Measurements from ENCODE around the gene DNAJB11.
A peak's percentile ranks its signal among the peaks of the same experiment; 100 is the strongest.
"Not testable (repeated sequence)": the region's sequence is repeated elsewhere in the genome, so short reads cannot be mapped to it uniquely, and the experiment has no call there.

Gene DNAJB11

DNA sequence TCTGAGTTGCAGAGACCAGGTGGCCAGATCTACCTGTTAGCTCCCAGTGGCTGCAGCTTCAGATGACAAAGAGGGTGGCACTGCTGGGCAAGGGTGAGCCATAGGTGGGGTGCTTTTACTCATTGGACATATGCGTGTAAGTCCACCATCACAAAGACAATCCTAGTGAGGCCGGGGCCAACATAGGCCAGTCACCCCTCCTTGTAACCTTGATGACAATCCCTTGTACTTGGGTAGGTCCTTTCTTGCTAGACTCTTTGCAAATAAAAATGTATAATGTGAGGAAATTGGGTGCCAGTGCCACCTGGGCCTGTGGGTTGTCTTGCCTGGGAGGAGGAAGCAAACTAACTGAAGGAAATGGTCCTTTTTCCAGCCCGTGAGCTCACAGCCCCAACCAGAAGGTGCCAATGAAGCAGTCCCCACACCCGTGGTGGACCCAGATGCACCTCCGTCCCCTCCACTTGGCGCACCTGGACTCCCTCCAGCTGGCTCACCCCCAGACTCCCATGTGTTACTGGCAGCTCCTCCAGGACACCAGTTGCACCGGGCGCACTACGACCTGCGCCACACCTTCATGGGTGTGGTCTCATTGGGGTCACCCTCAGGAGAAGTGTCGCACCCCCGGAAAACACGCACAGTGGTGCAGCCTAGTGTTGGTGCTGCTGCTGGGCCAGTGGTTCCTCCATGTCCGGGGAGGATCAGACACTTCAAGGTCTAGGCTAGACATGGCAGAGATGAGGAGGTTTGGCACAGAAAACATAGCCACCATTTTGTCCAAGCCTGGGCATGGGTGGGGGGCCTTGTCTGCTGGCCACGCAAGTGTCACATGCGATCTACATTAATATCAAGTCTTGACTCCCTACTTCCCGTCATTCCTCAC, 49.9 kb downstream of the DNAJB11 start:
- DNase-seq: no peak

DNA sequence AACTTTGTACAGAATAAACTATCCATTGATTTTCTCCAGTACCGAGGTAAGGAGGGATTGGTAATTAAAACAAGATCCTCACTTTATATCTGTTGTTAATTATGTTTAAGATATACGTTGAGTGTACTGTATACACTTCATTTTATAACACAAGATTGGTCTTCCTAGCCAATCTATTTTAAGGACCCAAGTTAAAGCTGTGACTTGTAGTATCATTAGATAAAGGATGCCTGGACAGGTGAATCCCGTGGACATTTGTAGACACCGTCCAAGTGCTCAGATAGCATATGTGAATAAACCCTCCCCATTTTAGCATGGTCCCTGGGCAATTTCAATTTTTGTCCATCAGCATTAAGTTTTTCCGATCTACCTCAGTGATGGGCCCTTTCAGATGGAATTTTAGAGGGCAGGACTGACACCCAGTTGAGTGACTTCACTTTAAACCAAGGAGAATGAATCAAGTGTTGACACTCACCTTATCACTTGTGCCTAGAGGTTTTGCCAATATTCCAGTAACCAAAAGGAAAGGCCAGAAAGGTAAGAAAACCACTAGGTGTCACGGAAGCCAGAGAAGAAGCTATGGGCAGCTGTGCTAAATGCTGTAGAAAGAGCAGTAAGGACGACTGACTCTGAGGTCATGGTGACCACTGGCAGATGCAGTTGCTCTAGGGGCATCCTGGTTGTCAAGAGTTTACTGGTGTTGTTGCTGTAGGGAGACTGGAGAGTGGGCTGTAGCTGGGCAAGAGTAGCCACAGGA, 51.6 kb downstream of the DNAJB11 start:
- no peak for DNase-seq

DNA sequence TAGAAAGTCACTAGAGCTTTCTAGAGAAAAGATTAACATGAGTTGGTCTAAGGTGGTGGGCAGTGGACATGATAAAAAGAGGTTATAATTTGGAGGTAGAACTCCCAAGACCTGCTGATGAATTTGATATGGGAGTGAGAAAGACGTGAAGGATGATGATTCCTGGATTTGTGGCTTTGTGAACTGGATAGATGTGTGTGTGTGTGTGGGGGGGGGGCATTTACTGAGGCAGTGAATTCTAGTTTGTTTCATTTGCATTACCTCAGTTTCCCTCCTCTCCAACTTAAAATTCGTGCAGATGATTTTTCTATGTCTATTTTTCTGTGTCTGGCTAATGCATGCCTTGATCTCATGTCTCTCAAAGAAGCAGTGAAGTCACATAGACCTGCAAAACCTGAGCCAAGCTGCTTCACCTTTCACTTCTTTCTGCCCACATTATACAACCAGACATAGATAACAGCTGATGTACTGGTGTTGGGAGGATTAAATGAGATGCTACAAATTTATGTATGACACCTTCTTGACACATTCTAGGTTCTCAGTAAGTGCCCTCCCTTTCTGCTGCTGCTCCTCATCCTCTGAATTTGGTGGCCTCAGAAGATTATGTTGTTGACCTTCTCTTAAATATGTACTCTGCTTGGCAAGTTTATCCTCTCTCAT, 52.3 kb downstream of the DNAJB11 start:
- DNase-seq: no peak

DNA sequence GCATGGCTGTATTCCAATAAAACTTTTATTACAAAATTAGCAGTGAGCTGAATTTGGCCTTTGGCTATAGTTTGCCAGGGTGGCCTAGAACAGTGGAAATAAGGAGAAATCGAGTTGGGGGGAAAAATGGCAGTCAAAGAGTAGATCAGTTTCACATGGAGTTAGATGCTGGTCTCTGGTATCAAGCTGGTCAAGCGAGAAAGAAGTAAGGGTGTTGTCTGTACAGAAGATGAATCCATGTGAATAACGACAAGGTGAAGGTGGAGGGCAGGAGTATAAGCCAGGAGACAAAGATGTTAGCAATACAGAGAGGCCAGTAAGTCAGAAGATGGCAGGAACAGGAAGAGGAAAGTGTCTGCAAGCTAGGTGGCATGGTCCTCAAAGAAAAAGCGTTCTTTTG, 54.1 kb downstream of the DNAJB11 start:
- DNase-seq: no peak

DNA sequence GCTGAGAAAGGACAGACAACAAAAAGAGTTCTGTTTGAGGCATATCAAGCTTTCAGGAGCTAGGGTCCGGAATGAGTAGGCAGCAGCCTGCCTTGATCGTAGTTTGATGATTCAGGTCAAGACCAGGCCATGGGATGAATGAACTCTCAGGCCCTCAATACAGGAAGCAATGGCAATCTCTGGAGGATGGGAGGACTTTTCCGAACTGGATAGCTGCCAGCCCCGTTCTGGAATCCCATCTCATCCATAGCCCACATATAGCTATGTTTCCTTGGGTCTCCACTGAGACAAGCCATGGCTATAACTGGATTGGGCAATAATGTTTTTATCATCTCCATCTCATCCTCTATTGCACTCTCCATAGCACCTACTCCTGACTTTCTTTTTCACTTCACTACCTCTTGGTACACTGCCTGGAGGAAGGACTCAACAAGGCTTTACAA, 55.1 kb downstream of the DNAJB11 start:
- DNase-seq: no peak

DNA sequence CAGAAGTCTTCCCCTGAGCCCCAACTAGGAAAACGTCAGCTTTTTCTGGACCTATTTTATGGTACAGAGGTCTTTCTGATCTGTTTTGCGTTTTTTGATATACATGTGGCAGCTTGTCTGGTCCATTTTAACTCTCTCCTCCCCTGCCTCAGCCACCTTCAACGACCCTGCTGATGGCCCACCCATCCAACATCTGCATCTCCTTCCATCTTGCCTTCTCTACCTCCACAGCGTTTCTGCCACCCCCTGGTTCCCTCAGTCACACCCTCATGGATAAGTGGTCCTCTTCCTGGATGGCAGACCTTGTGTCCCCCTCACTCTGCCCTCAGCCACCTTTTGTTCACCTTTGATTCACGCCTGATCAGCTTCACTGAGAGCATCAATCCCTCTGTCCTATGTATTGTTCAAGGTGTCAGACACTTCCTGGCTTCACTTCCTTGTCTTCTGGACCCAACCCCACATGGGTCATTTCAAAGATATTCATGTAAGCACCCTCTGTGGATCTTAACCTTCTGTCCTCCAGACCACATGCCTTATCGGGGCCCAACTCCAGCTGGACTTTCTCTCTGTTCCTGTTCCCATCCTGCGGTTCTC, 55.8 kb downstream of the DNAJB11 start:
- DNase-seq: no peak

DNA sequence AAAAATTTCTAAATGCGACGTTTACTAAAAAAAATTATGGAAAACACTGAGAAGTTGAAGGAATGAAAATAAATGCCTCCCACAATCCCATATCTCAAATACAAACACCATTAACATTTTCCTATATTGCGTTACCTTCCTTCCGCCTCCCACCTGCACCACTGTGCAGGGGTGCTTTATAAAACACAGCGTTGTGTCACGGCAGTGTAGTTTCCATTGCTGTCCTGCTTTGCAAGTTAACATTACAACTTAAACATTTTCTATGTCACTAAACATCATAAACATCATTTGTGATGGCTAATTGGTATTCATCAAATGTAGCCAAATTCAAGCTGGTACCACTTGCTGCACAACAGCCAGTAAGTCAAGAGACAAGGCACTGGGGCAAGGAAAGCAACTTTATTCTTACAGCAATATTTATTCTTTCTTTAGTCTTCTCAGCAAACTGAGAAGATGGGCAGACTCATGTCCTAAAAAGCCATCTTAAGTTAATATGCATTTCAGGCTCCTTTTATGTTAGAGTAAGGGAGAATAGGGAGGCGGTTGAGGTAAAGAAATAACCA, 57.4 kb downstream of the DNAJB11 start:
- DNase-seq: no peak

DNA sequence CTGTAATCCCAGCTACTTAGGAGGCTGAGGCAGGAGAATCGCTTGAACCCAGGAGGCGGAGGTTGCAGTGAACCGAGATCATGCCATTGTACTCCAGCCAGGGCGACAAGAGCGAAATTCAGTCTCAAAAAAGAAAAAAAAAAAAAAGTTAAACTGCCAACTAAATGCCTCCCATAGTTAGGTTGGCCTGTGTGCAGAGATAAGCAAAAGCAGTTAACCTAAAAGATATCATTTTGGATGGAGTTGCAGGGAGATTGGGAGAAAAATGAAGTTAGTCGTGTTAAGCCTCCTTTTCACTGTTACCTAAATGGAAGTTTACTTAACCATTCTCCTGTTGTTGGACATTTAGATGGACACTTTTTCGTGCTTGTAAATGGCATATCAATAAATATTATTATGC, 58.2 kb downstream of the DNAJB11 start:
- peak; percentile 1 for DNase-seq

DNA sequence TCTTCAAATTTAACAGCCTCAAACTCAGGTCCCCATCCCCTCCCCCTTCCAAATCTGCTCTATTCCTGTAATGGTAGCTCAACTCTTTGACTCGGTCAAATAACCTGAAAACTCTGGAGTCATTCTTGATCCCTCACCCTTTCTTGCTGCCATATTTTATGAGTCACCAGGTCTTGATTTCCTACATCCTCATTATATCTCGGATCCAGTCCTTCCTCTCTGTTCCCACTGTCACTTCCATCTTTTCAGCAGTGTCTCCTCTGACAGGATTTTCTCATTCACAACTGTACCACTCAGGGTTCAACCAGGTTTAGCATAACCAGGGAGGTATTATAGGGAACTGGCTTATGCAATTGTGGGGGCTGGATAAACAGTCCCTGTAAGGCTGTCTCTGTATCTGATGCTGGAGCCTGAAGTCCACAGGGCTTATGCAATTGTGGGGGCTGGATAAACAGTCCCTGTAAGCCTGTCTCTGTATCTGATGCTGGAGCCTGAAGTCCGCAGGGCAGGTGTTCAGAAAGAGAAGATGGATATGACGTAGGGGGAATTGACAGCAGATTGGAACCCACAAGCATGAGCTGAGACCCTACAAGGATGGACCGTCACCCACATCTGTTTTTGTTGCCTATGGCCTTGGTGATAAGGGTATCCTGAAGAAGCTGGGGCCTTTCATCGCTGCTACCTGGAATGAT, 60.6 kb downstream of the DNAJB11 start:
- peak; percentile 4 for DNase-seq

DNA sequence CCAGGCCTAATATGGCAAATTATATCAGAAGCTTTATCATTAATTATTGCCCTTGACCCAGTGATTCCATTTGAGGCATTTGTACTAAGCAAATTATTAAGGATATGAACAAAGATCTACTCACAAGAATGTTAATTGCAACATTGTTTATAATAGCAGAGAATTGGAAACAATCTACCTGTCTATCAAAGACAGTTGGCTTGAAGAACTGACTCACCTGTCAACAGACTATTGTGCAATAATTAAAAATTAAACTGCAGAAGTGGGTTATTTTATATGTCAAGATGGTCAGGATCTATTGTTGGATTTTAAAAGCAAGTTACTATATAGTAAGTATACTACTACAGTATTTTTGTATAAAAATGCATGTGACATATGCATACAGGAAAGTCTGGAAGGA, 63.0 kb downstream of the DNAJB11 start:
- no peak for DNase-seq

DNA sequence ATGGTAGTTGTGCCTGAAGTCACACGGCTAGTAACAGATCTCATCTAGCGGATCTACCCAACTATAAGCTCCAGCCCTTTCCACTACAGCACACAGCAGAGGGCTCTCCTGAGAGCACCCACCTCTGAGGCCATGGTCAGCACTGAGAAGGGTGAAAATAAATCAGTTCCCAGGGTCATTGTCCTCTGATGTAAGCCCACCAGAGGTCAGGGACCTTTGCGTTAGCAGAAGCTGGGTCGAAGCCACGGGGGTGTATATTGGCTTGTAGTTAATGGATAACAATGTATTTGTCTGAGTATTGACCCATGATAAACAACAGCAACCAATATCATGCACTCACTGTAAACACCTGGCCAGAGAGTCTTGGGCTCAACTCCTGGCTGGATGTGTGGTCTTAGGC, 63.7 kb downstream of the DNAJB11 start:
- not testable (repeated sequence) for DNase-seq

Measured in OCI-M1 (cell line).